ENCODE data around the gene MAPKAPK3. TPM values are rescaled to one million over a fixed set of nuclear protein-coding genes. Genes with fewer than 3 reads are reported as not detected.
A peak's percentile ranks its signal among the peaks of the same experiment; 100 is the strongest.

MAPKAPK3 gene
- total RNA-seq, 2 experiments from 2014 or later, result 204 to 205 TPM

- no peak for TF ChIP-seq CTCF (IDR thresholded peaks at IDR 0.05)
- POLR2A ChIA-PET, result interaction anchor here (1.3 to 25.8 kb wide), 4 partner anchors 8 to 91 kb away, joined by 3 to 1836 read pairs (median 430); partner anchors contain the start of genes C3orf18, CISH, HEMK1 and MAPKAPK3
- Mint-ChIP-seq H3K27ac (peak overlapping the region; percentile 100), H3K27me3 (no peaks in the 10 kb centered on the region), H3K36me3 (ENCODE audit: low read depth) (peaks cover 73% of the 10 kb centered on the region), H3K4me1 (ENCODE audit: low read depth) (peaks cover 77% of the 10 kb centered on the region), H3K9me3 (no peaks in the 10 kb centered on the region), H3K4me3 (no peak overlapping the region)
- CTCF ChIA-PET, result interaction anchor here (0.8 to 10.4 kb wide), 5 partner anchors 13 to 68 kb away, joined by 3 to 283 read pairs (median 129); partner anchors contain the start of genes C3orf18, HEMK1 and MAPKAPK3
- DNase-seq (peak; percentile 86), ATAC-seq (peak; percentile 3)
- intact Hi-C loops (cut with micrococcal nuclease), result no loop called here
These were observed 30.8 kb upstream of the MAPKAPK3 start for GRCh38 chr3:50585919-50586762.

DNA sequence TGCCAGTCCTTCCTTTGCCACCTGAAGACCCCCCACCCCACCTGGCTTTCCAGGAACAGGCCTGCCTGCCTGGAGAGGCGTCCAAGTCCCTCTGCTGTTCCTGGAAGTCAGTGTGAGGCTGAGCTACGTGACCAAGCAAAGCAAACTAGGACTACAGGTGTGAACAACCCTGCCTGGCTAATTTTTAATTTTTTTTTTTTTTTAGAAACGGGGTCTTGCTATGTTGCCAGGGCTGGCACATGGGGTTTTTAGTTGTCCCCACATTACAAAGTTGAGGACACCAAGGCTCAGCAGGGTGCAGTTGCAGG, 30.2 kb upstream of the MAPKAPK3 start:
- Mint-ChIP-seq H3K27me3 (no peaks in the 10 kb centered on the region), H3K36me3 (ENCODE audit: low read depth) (peaks cover 69% of the 10 kb centered on the region), H3K4me3 (no peak overlapping the region), H3K27ac (peak overlapping the region; percentile 100), H3K4me1 (ENCODE audit: low read depth) (peaks cover 80% of the 10 kb centered on the region), H3K9me3 (no peaks in the 10 kb centered on the region)
- TF ChIP-seq CTCF (IDR thresholded peaks at IDR 0.05), result no peak
- CTCF ChIA-PET, result interaction anchor here (0.8 to 10.4 kb wide), 4 partner anchors 13 to 68 kb away, joined by 3 to 283 read pairs (median 173); partner anchors contain the start of genes C3orf18, HEMK1 and MAPKAPK3
- POLR2A ChIA-PET, result interaction anchor here (1.2 to 25.8 kb wide), 3 partner anchors 12 to 249 kb away, joined by 3 to 1836 read pairs (median 853); partner anchors contain the start of genes C3orf18, CISH, HEMK1 and MAPKAPK3
- intact Hi-C loops (cut with micrococcal nuclease), result no loop called here
- peak; percentile 21 for DNase-seq
- no peak for ATAC-seq

GRCh38 chr3:50587373-50587772, 29.6 kb upstream of the MAPKAPK3 start:
- DNase-seq (peak; percentile 3), ATAC-seq (no peak)
- H3K36me3 Mint-ChIP-seq (ENCODE audit: low read depth), result peaks cover 64% of the 10 kb centered on the region
- no peaks in the 10 kb centered on the region for H3K27me3 Mint-ChIP-seq
- peaks cover 83% of the 10 kb centered on the region for H3K4me1 Mint-ChIP-seq (ENCODE audit: low read depth)
- CTCF ChIA-PET, result interaction anchor here (1.6 to 10.4 kb wide), 5 partner anchors 14 to 45 kb away, joined by 5 to 283 read pairs (median 129); partner anchors contain the start of genes C3orf18, CISH, HEMK1 and MAPKAPK3
- TF ChIP-seq CTCF (IDR thresholded peaks at IDR 0.05), result no peak
- no peaks in the 10 kb centered on the region for H3K9me3 Mint-ChIP-seq
- intact Hi-C loops (cut with micrococcal nuclease), result no loop called here
- H3K27ac Mint-ChIP-seq, result peak overlapping the region; percentile 100
- H3K4me3 Mint-ChIP-seq, result peak overlapping the region; percentile 59
- POLR2A ChIA-PET, result interaction anchor here (1.2 to 25.8 kb wide), 3 partner anchors 12 to 249 kb away, joined by 3 to 1836 read pairs (median 853); partner anchors contain the start of genes C3orf18, CISH, HEMK1 and MAPKAPK3

GRCh38 chr3:50587806-50588758, 28.9 kb upstream of the MAPKAPK3 start:
- no peaks in the 10 kb centered on the region for H3K27me3 Mint-ChIP-seq
- intact Hi-C loops (cut with micrococcal nuclease), result no loop called here
- peaks cover 89% of the 10 kb centered on the region for H3K4me1 Mint-ChIP-seq (ENCODE audit: low read depth)
- ATAC-seq (peak; percentile 48), DNase-seq (peak; percentile 96)
- no peak for TF ChIP-seq CTCF (IDR thresholded peaks at IDR 0.05)
- POLR2A ChIA-PET, result interaction anchor here (0.6 to 25.8 kb wide), 8 partner anchors 13 to 805 kb away, joined by 3 to 1836 read pairs (median 3); partner anchors contain the start of genes C3orf18, CISH, HEMK1 and MAPKAPK3
- H3K4me3 Mint-ChIP-seq, result peak overlapping the region; percentile 59
- H3K9me3 Mint-ChIP-seq, result no peaks in the 10 kb centered on the region
- CTCF ChIA-PET, result interaction anchor here (1.6 to 10.4 kb wide), 5 partner anchors 15 to 46 kb away, joined by 5 to 283 read pairs (median 129); partner anchors contain the start of genes C3orf18, CISH, HEMK1 and MAPKAPK3
- H3K27ac Mint-ChIP-seq, result peak overlapping the region; percentile 100
- H3K36me3 Mint-ChIP-seq (ENCODE audit: low read depth), result peaks cover 62% of the 10 kb centered on the region

Data from activated CD8-positive, alpha-beta T cell treated with anti-CD3 and anti-CD28 coated beads for 36 hours (primary cell).